Measurements from ENCODE around the gene ATP8A2. TPM values are rescaled to one million over a fixed set of nuclear protein-coding genes. Genes with fewer than 3 reads are reported as not detected.
"Not testable (repeated sequence)": the region's sequence is repeated elsewhere in the genome, so short reads cannot be mapped to it uniquely, and the experiment has no call there.

Gene ATP8A2
- polyA plus RNA-seq, 1 donor, result 2.1 TPM

DNA sequence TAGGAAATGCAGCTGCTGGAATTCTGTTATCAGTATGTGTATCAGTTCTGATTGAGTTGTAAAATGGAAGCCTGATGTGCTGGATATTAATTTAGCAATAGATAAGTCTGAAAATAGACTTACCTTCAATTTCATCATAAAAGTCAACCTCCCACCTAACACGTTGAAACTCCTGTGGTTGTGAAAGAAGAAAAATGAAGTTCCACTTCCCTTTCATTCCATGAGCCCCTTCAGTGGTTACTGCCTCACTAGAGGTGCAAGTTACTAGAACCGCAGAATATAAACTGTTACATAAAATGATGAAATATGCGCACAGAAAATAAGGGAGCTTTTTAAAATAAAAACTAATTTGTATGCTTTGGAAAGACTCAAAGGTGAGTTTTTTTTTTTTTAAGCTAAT lies 430.8 kb downstream of the ATP8A2 start:
- DNase-seq (ENCODE audit: low read depth), result no peak

DNA sequence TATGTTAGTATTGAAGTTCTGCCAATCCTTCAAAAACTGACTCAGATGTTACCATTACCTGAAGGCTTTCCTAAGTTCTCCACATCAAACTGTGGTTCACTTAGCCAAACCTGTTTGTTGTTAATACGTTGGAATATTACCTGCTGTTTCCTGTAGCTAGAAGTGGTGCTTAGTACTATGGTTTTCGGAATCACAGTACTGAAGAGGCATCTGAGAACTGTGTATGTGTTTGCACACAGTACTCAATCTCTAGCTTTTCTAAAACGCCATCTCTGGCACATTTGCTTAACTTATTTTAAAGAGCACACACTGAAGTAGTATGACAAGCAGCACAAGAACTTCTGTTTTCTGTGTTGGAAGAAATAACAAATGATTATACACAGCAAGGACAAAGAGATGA lies 431.9 kb downstream of the ATP8A2 start:
- DNase-seq (ENCODE audit: low read depth), result no peak

DNA sequence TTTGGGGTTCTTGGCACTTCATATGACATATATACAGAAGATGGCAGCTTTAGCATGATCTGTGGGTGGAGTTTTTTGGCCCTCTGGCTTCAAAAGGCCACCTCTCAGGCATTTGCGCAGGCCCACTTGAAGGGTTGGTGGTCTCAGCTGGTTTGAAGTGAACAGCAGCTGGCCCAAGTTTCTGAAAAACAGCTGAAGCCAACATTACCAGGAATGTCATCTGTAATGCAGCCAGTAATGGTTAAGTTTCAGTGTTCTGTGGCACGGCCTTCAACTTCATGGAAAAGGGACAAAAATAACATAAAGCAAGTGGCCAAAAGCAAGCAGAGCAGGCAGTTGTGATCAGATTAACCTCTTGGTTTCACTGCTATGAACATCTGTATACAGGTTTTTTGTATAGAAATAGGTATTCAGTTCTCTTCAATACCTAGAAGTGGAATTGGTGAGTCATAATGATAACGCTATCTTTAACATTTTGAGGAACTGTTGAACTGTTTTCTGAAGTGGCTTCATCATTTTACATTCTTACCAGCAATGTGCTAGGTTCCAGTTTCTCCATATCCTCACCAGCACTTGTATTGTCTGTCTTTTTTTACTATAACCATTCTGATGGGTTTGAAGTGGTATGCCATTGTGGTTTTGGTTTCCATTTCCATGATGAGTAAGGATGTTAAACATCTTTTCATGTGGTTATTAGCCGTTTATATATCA lies 434.6 kb downstream of the ATP8A2 start:
- DNase-seq (ENCODE audit: low read depth), result no peak

DNA sequence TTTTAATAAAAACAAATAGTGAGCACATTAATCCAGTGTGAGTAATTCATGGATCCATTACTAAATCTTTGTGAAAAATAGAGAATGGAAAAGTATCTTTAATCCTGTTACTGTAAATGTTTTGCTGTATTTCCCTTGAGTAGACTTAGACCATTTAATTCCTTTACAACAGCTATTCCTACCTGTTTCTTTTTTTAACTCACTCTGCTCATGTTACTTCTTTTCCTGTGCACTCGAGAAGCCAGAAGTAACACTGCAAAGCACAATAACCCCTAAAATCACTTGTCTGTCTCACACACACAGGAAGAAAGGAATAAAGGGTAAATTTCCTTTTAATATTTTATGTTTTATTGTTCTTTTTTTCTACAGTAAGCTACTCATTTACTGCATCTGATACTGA lies 435.8 kb downstream of the ATP8A2 start:
- no peak for DNase-seq (ENCODE audit: low read depth)

DNA sequence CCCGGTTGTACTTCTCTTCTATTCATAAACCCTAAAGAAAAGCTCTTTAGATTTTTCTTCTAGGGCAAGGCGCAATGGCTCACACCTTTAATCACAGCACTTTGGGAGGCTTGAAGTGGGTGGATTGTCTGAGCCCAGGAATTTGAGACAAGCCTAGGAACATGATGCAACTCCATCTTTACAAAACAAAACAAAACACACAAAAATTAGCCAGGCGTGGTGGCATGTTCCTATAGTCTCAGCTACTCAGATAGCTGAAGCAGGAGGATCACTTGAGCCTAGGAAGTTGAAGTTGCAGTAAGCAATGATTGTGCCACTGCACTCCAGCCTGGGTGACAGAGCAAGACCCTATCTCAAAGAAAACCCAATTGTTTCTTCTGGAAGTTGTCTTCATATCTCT lies 439.7 kb downstream of the ATP8A2 start:
- no peak for DNase-seq (ENCODE audit: low read depth)

DNA sequence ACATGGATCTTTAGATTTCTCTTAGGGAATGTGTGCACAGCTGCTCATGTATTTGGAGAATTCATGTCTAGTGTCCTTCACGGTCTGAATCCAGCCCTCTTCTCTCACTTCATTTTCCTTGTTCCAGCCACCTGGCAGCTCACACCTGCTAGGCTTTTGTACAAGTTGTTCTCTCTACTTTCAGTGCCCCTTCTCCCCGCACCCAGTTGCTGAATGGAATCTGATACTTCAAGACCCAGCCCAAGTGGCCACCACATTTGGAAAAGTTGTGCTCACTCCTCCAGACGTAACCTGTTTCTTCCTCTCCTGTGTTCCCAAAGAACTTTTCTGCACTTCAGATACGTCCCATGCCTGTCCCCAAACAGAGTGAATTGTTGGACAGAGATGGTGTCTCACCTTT lies 444.5 kb downstream of the ATP8A2 start:
- DNase-seq (ENCODE audit: low read depth), result no peak

DNA sequence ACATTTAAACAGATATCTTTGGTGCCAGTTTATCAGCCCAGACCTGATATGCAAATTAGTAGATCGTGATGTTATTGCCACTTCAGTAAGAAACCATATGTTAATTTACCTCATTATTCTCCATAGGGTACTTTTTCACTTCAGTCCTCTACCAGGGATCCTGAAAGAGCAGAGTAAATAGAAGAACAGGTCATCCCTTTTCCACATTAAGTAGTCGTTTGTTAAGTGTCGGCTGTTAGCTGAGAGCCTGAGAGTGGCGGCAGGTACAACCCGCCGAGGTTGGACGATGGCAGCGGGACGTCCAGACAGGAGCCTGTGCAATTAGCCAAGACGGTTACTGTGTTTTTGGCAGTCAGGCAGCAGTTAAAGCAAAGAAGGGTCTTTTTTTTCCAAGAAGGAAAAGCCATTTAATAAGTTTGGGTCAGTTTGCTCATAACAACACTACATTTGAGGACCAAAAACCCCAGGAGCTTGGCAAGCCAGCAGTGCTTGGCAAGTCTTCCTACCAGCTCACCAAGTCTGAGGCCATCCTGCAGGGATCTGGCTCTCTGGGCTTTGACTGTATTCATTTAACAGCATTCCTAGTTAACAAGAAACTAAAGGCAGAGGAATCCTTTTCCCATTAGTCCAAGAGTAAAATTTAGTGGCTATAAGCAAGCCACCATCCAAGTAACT lies 448.2 kb downstream of the ATP8A2 start:
- DNase-seq (ENCODE audit: low read depth), result no peak

DNA sequence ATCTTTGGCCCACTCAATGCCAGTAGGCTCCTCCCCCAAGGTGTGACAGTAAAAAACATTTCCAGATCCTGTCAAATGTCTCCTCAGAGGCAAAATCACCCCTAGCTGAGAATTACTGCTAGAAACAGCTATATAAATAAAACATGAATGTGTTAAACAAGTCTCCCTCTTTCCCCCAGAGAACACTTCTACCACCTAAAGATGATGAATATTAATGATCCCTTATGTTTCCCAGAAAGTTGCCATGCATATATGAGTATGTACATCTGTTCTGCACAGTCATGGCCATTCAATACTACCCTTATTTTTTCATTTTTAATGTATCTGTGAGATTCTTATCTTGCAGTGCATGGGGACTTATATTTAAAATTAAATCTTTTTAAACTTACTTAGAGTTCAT lies 450.0 kb downstream of the ATP8A2 start:
- DNase-seq (ENCODE audit: low read depth), result no peak

DNA sequence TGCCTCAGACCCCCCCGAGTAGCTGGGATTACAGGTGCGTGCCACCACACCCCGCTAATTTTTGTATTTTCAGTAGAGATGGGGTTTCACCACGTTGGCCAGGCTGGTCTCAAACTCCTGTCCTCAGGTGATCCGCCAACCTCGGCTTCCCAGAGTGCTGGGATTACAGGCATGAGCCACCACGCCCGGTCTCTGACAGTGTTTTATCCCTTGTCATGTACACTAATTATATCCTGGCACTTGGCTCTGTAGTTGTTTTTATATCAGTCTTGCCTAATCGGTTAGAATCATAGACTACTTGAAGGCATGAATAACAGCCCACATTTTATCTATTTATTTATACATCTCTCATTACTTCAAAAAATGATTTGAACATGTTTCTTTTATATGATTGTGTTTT lies 455.4 kb downstream of the ATP8A2 start:
- not testable (repeated sequence) for DNase-seq (ENCODE audit: low read depth)

DNA sequence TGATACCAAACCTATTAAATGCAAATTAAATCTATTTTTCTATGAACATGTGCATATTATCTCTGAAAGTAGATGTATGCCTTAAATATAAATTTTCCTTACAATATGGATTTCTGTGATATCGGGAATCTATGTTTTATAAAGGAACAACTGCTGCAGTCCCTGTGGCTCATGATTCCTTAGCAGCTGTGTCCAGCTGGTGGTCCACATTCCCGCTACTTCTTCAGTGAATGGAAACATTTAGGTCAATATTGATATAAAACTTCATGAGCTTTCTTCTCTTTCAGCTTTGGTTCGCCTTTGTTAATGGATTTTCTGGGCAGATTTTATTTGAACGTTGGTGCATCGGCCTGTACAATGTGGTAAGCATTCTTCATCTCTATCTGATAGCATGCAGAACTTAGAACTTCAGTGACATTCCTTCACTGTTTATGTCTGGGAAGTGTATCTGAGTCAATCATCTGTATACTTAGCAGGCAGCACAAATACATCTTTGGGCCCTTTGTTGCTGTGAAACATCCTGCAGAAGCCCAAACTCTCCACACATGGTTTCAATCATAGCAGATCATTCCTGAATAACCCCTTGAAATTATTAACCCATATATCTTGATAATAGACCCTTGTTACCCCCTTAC lies 456.2 kb downstream of the ATP8A2 start:
- no peak for DNase-seq (ENCODE audit: low read depth)

DNA sequence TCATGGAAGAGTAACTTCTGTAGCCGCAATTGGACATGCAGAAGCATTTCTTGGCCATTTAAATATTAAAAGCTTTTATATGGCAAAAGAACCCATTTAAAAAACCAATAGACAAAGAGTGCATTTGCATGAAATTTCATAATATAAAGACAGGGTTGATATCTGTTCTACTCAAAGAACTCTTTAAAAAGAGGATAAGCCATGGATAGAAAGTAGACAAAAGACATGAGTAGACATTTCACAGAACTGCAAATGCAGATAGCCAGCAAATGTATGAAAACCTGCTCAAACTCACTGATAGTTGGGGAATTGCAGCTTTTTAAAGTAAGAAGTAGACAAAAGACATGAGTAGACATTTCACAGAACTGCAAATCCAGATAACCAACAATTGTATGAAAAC lies 462.0 kb downstream of the ATP8A2 start:
- DNase-seq (ENCODE audit: low read depth), result no peak

DNA sequence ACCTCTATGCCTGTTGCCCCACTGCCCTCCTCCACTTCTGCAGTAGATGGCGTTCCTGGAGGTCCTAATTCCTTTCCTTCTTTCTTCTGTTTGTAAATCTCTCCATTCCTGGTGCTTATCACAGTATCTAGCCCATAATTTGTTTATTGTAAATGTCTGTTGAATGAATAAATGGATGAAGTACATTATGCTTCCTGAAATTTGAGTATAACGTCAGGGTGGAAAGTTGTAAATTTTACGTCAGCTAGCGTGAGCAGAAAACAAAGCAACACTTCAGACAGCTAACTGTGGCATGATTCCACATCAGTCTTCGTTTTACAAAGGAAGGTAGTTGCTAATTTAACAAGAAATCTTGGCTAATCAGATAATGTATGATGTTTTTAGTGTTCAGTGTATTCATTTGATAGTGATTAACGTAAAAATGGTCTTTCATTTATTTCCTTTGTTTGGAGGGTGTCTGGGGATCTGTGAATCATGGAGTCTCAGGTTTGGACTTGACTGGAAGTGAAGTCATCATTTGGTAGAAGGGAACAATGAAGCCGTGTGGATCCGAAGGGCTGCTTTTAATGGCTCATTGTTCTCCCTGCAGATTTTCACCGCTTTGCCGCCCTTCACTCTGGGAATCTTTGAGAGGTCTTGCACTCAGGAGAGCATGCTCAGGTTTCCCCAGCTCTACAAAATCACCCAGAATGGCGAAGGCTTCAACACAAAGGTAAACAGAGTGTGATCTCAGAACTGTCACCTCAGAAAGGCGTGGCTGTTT lies 465.0 kb downstream of the ATP8A2 start:
- no peak for DNase-seq (ENCODE audit: low read depth)

DNA sequence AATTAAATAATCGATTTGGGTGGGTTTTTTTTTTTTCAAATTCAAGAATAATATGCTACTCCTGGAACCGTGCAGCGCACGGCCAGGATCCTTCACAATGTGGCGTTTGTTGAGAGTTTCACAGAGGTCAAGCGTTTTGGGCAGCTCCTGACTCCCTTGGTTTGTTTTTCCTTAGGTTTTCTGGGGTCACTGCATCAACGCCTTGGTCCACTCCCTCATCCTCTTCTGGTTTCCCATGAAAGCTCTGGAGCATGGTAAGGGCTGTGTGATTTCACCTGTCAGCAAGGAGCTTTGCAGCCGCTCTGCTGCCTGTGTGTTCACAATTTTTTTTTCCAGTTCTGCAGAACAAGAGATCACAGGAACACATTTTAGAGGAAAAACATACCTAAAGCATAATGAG lies 467.6 kb downstream of the ATP8A2 start:
- no peak for DNase-seq (ENCODE audit: low read depth)

DNA sequence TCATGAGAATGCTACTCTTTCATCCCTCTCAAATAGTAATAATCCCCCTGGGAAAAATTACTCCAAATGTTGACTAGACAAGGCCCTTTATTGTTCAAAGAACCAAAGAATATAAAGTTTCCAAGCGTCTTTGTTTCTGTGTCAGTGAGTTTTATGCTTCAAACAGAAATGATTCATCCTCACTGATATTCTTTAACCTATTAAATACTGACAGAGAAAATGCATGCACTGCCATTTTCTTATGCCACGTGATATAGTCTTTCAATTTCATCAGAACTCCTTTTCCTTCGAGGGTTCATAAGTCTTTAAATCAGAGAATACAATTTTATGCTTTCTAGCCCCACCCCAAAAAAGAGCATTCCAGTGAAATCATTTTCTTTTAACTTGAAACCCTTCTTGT lies 468.5 kb downstream of the ATP8A2 start:
- no peak for DNase-seq (ENCODE audit: low read depth)

DNA sequence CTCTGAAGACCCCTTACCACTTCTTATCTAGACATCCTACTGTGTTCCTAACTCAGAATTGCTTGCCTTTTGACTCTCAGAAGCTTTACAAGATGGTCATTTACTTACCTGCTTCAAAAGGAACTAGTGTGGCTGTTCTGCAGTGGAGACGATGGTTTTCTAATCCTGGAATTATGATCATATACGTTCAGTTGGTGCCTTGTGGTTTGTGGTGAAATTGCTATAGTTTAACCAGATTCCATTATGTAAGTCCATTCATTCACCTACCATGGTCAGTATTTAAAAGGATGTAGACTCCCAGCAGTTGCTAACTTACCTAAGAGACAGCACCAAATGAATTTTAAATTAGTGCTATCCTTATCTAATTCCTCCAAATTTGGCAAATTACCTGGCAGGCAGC lies 469.2 kb downstream of the ATP8A2 start:
- DNase-seq (ENCODE audit: low read depth), result no peak

DNA sequence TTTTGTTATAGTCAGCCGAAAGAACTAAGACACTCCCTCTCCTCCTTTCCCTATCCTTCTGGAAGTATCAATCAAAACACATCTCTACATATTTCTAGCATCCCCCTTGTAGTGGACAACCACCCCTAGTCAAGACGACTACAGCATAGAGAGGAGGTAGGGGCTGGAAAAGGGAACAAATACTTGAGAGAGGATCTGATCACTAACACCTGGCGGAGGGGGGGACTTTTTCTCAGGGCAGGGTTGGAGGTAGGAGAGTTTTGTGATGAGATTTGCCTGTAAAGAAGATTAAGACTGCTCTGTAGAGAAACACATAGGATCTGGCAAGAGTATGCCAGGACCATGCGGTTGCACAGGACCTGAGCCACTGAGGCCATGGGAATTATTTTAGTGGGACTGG lies 471.9 kb downstream of the ATP8A2 start:
- DNase-seq (ENCODE audit: low read depth), result no peak

DNA sequence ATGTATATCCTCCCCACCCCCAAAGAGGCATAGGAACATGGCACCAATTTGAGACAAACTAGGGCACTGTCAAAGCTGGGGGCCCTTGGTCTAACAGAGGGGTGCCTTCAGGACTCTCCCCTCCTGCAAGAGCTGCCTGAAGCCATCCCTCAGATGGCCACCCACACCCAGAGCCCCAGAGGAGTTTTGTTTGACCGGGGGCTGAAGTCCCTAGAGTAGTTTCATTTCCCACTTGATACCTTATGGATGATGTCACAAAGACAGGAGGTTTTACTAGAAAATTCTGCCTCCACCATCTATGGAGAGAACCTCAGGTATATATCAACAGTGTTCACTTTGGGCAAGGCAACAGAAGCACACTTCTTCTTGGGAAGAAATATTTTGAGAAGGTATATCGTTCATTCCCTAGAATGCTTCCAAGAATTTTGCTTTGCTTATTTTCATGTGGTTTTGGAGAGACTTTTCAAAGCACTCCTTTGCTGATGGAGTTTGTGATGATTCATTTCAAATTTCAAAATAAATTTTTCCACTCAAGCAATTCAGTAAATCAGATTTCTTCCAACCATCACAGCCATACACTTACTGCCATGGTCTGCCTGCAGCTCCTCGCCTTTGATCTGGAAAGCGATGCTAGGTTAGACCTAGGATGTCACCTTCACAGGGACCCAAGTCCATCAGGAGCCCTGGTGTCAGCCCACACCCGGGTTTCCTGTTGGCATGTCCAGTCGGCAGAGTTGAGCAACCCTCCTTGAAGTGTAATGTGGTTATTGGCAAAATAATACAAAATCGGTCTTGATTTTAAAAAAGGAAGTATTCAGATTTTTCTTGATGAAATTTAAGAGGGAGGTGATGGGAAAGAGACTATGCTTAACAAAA lies 473.0 kb downstream of the ATP8A2 start:
- DNase-seq (ENCODE audit: low read depth), result no peak

DNA sequence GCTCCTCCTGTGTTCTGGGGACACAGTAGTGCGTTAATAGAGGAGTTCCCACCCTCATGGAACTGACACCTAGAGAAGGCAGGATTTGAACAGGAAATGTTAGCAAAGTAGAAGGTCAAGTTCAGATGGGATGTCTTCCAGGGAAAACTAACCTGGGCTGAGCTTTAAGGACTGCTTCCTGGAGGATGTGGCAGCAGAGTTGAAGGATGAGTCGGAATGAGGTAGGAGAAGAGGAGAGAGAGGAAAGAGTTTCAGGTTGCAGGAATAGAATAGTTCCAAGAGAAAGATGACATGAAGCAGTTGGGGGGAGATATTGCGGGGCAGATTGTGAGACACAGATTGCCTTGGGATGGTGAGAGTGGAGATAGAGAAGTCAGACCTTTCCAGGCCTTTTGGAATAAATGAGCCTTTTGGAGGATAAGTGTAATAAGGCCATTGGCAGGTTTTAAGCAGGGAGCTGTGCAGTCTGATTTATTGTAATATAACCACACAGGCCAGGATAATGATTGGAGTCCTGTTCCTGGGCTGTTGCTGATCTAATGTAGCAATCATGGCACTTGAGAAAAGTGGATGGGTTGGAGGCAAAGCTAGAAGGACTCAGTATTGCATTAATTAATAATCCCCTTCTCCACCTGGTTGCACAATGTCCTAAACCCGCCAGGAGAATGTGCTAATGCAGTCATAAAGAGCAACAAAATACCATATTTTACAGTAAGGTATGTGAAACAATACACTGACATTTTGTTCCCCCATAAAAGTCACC lies 474.6 kb downstream of the ATP8A2 start:
- DNase-seq (ENCODE audit: low read depth), result no peak

DNA sequence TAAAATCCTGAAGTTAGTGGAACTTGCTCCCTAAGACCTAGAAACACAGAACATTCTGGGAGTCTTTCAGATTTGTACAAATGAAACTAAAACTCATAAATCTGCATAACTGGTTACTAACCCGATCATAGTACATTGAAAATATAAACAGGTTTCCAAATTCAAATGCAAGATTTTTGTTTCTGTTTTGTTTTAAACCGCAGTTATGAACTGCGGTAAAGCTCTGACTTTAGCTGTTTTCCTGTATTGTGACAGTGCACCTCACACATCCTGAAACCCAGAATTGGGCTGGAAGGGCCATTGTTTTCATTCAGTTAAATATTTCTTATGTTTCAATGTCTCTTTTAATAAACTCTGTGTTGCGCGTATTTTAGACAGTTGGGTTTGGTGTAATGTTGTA lies 475.4 kb downstream of the ATP8A2 start:
- DNase-seq (ENCODE audit: low read depth), result no peak

Measured in forelimb muscle (tissue), 1 donor.